Mucosa of rectum (tissue), 2 donors: Measurements from ENCODE around the gene DDX24.

Source experiments
- H3K27ac ChIP-seq, 2 donors: one replicate each; pipeline ENCODE4 v1.7.0; 2013; ENCODE audit warnings: inconsistent platforms in 2 of 2, low read depth in 2 of 2, low read length in 2 of 2
- H3K27me3 ChIP-seq, 2 donors: one replicate each; pipeline ENCODE4 v1.7.0; 2013; ENCODE audit warnings: low read length in 2 of 2; ENCODE audit not compliant: control insufficient read depth in 2 of 2, insufficient read depth in 2 of 2
- H3K36me3 ChIP-seq, 2 donors: one replicate each; pipeline ENCODE4 v1.7.0; 2013; ENCODE audit warnings: low read length in 2 of 2; ENCODE audit not compliant: control insufficient read depth in 2 of 2, insufficient read depth in 2 of 2
- H3K4me1 ChIP-seq, 2 donors: one replicate each; pipeline ENCODE4 v1.7.0; 2013; ENCODE audit warnings: low read length in 2 of 2, mild to moderate bottlenecking in 1 of 2; ENCODE audit not compliant: control insufficient read depth in 2 of 2, insufficient read depth in 2 of 2
- H3K4me3 ChIP-seq, 2 donors: one replicate each; pipeline ENCODE4 v1.7.0; 2013; ENCODE audit warnings: low read length in 2 of 2
- H3K9ac ChIP-seq, 2 donors: one replicate each; pipeline ENCODE4 v1.7.0; 2013; ENCODE audit warnings: low read length in 2 of 2, low read depth in 1 of 2, mild to moderate bottlenecking in 1 of 2
- H3K9me3 ChIP-seq, 2 donors: one replicate each; pipeline ENCODE4 v1.7.0; 2013; ENCODE audit warnings: low read length in 2 of 2; ENCODE audit not compliant: control insufficient read depth in 2 of 2
- donor health status: healthy.
- donor health status: Normal muscosa, but diverticular disease.

Gene DDX24

GRCh38 chr14:94080621-94081385 is at the start of gene DDX24, which contains the start of gene IFI27L1:
Gene DDX24 (minus strand): TSS chr14:94081202. CDS start chr14:94079742, 1,460 bp downstream.
Gene IFI27L1 (plus strand): TSS chr14:94081310. CDS start chr14:94096938, 15,628 bp downstream.
- Histone ChIP-seq H3K9ac (peak within 1 kb of the TSS; percentile 95 to 96), H3K4me3 (peak within 1 kb of the TSS; percentile 93 to 95), H3K36me3 (peaks cover 10 to 19% of the 10 kb centered on the region in 2 donors), H3K9me3 (peaks cover 0 to 2% of the 10 kb centered on the region in 2 donors), H3K4me1 (peaks cover 18 to 28% of the 10 kb centered on the region in 2 donors), H3K27ac (peak within 1 kb of the TSS; percentile 92), H3K27me3 (no peaks in the 10 kb centered on the region)

- peak overlapping the region in 1 of 2 donors; percentile 69 for H3K27ac ChIP-seq
- no peaks in the 10 kb centered on the region for H3K9me3 ChIP-seq
- no peaks in the 10 kb centered on the region for H3K27me3 ChIP-seq
- H3K9ac ChIP-seq: peak overlapping the region; percentile 58 to 64
- H3K36me3 ChIP-seq: peaks cover 0 to 3% of the 10 kb centered on the region in 2 donors
- peaks cover 3 to 4% of the 10 kb centered on the region in 2 donors for H3K4me1 ChIP-seq
- H3K4me3 ChIP-seq: peak overlapping the region; percentile 76 to 85
Observed at GRCh38 chr14:94129758-94130414, 48.9 kb upstream of the DDX24 start.

GRCh38 chr14:94129111-94129757 is 48.2 kb upstream of the DDX24 start, which contains the start of gene IFI27L2:
Gene IFI27L2 (minus strand): TSS chr14:94129604. CDS start chr14:94129564, 40 bp downstream.
- Histone ChIP-seq H3K9ac (peak within 1 kb of the TSS; percentile 64 to 73), H3K36me3 (peaks cover 0 to 3% of the 10 kb centered on the region in 2 donors), H3K27me3 (no peaks in the 10 kb centered on the region), H3K9me3 (no peaks in the 10 kb centered on the region), H3K4me3 (peak within 1 kb of the TSS; percentile 76 to 85), H3K27ac (peak within 1 kb of the TSS; percentile 52 to 69), H3K4me1 (peaks cover 3 to 4% of the 10 kb centered on the region in 2 donors)

- no peak overlapping the region for H3K9ac ChIP-seq
- H3K36me3 ChIP-seq: peaks cover 0 to 3% of the 10 kb centered on the region in 2 donors
- peak overlapping the region in 1 of 2 donors; percentile 85 for H3K4me3 ChIP-seq
- H3K27ac ChIP-seq: no peak overlapping the region
- no peaks in the 10 kb centered on the region for H3K9me3 ChIP-seq
- H3K27me3 ChIP-seq: no peaks in the 10 kb centered on the region
- peaks cover 3 to 4% of the 10 kb centered on the region in 2 donors for H3K4me1 ChIP-seq
Observed at GRCh38 chr14:94128216-94128839, 47.3 kb upstream of the DDX24 start.

- no peak overlapping the region for H3K27ac ChIP-seq
- H3K4me3 ChIP-seq: no peak overlapping the region
- no peaks in the 10 kb centered on the region for H3K9me3 ChIP-seq
- peaks cover 3 to 4% of the 10 kb centered on the region in 2 donors for H3K4me1 ChIP-seq
- H3K27me3 ChIP-seq: no peaks in the 10 kb centered on the region
- peaks cover 0 to 3% of the 10 kb centered on the region in 2 donors for H3K36me3 ChIP-seq
- no peak overlapping the region for H3K9ac ChIP-seq
Observed at GRCh38 chr14:94127330-94127729, 46.3 kb upstream of the DDX24 start.

- no peak overlapping the region for H3K9ac ChIP-seq
- no peak overlapping the region for H3K4me3 ChIP-seq
- H3K27ac ChIP-seq: no peak overlapping the region
- peaks cover 3 to 4% of the 10 kb centered on the region in 2 donors for H3K4me1 ChIP-seq
- peaks cover 0 to 3% of the 10 kb centered on the region in 2 donors for H3K36me3 ChIP-seq
- H3K27me3 ChIP-seq: no peaks in the 10 kb centered on the region
- no peaks in the 10 kb centered on the region for H3K9me3 ChIP-seq
Observed at GRCh38 chr14:94126800-94127199, 45.8 kb upstream of the DDX24 start.

- Histone ChIP-seq H3K36me3 (peaks cover 0 to 3% of the 10 kb centered on the region in 2 donors), H3K9me3 (no peaks in the 10 kb centered on the region), H3K9ac (no peak overlapping the region), H3K27me3 (no peaks in the 10 kb centered on the region), H3K4me3 (no peak overlapping the region), H3K4me1 (peaks cover 3 to 4% of the 10 kb centered on the region in 2 donors), H3K27ac (no peak overlapping the region)
Observed at GRCh38 chr14:94126419-94126677, 45.3 kb upstream of the DDX24 start.

- H3K9ac ChIP-seq: no peak overlapping the region
- H3K9me3 ChIP-seq: no peaks in the 10 kb centered on the region
- peaks cover 3 to 4% of the 10 kb centered on the region in 2 donors for H3K4me1 ChIP-seq
- no peaks in the 10 kb centered on the region for H3K27me3 ChIP-seq
- no peak overlapping the region for H3K4me3 ChIP-seq
- peaks cover 0 to 3% of the 10 kb centered on the region in 2 donors for H3K36me3 ChIP-seq
- no peak overlapping the region for H3K27ac ChIP-seq
Observed at GRCh38 chr14:94125659-94126418, 44.8 kb upstream of the DDX24 start.

GRCh38 chr14:94124582-94125377 is 43.8 kb upstream of the DDX24 start:
- H3K36me3 ChIP-seq: peaks cover 0 to 3% of the 10 kb centered on the region in 2 donors
- no peaks in the 10 kb centered on the region for H3K27me3 ChIP-seq
- no peak overlapping the region for H3K4me3 ChIP-seq
- H3K9ac ChIP-seq: no peak overlapping the region
- H3K9me3 ChIP-seq: peaks cover 0 to 2% of the 10 kb centered on the region in 2 donors
- no peak overlapping the region for H3K27ac ChIP-seq
- peaks cover 2% of the 10 kb centered on the region in 2 donors for H3K4me1 ChIP-seq
